Naive thymus-derived CD4-positive, alpha-beta T cell (primary cell): ENCODE data around the gene AP2A1. TPM values are rescaled to one million over a fixed set of nuclear protein-coding genes. Genes with fewer than 3 reads are reported as not detected.
A peak's percentile ranks its signal among the peaks of the same experiment; 100 is the strongest.

ENCODE experiments used
- ATAC-seq: fragments of 150-1000 bp; cut with Tn5 transposase; 2 replicates; pipeline ENCODE4 v1.10.0; 2021; ENCODE audit warnings: mild to moderate bottlenecking, moderate library complexity
- CTCF ChIA-PET: fragments of 350-600 bp; sonication (Branson Sonifier 250); formaldehyde crosslinking; loops from one replicate; lab custom pipeline; 2021; ENCODE audit warnings: antibody characterized with exemption; lab: Charles Lee
- POLR2A ChIA-PET: fragments of 350-600 bp; sonication (Branson Sonifier 250); formaldehyde crosslinking; loops from one replicate; lab custom pipeline; 2021; ENCODE audit warnings: antibody characterized with exemption, inconsistent platforms; lab: Charles Lee
- DNase-seq, 9 donors: peaks; one replicate each; pipeline versions ENCODE4 v3.0.0 to v3.0.0-alpha.2; 2020 to 2022; ENCODE audit warnings: mixed read lengths in 1 of 9
- H3K27ac ChIP-seq: one replicate; pipeline ENCODE4 v1.7.0; 2013; ENCODE audit warnings: mild to moderate bottlenecking, low read depth, low read length, moderate library complexity
- H3K27me3 ChIP-seq, 2 donors: one replicate each; pipeline ENCODE4 v1.7.0; 2013; ENCODE audit warnings: low read length in 2 of 2, mild to moderate bottlenecking in 2 of 2, moderate library complexity in 2 of 2; ENCODE audit not compliant: control insufficient read depth in 2 of 2, insufficient read depth in 2 of 2
- H3K36me3 ChIP-seq, 3 experiments: 1 replicate in 2 of 3; 2 replicates in 1 of 3; pipeline ENCODE4 v1.7.0; 2013; ENCODE audit warnings: low read length in 3 of 3, mild to moderate bottlenecking in 3 of 3, moderate library complexity in 1 of 3; ENCODE audit not compliant: insufficient read depth in 3 of 3, control insufficient read depth in 2 of 3
- H3K4me1 ChIP-seq, 2 donors: one replicate each; pipeline ENCODE4 v1.7.0; 2013; ENCODE audit warnings: low read length in 2 of 2, mild to moderate bottlenecking in 2 of 2, moderate library complexity in 1 of 2; ENCODE audit not compliant: control insufficient read depth in 2 of 2, insufficient read depth in 2 of 2
- H3K4me3 ChIP-seq: 2 replicates; pipeline ENCODE4 v1.7.0; 2013; ENCODE audit warnings: mild to moderate bottlenecking, low read length
- H3K9me3 ChIP-seq, 3 experiments: 1 replicate in 2 of 3; 2 replicates in 1 of 3; pipeline ENCODE4 v1.7.0; 2013; ENCODE audit warnings: low read length in 3 of 3; ENCODE audit not compliant: control insufficient read depth in 2 of 3
- H3K27ac Mint-ChIP-seq, 9 donors: one replicate each; pipeline ENCODE4 v1.8.0; 2020 to 2022; ENCODE audit warnings: mixed read lengths in 9 of 9, mild to moderate bottlenecking in 8 of 9, moderate library complexity in 5 of 9, inconsistent platforms in 2 of 9
- H3K27me3 Mint-ChIP-seq, 5 donors: one replicate each; pipeline ENCODE4 v1.8.0; 2021 to 2022; ENCODE audit warnings: mixed read lengths in 5 of 5, mild to moderate bottlenecking in 1 of 5
- H3K36me3 Mint-ChIP-seq, 5 donors: one replicate each; pipeline ENCODE4 v1.8.0; 2020 to 2022; ENCODE audit warnings: mixed read lengths in 5 of 5, mild to moderate bottlenecking in 3 of 5, inconsistent platforms in 1 of 5
- H3K4me1 Mint-ChIP-seq, 7 donors: one replicate each; pipeline ENCODE4 v1.8.0; 2020 to 2022; ENCODE audit warnings: mixed read lengths in 7 of 7, mild to moderate bottlenecking in 3 of 7, inconsistent platforms in 1 of 7
- H3K4me3 Mint-ChIP-seq, 10 donors: one replicate each; pipeline ENCODE4 v1.8.0; 2020 to 2022; ENCODE audit warnings: mild to moderate bottlenecking in 10 of 10, mixed read lengths in 10 of 10, moderate library complexity in 6 of 10, inconsistent platforms in 2 of 10
- H3K9me3 Mint-ChIP-seq, 11 donors: one replicate each; pipeline ENCODE4 v1.8.0; 2020 to 2022; ENCODE audit warnings: mixed read lengths in 11 of 11, mild to moderate bottlenecking in 4 of 11, inconsistent platforms in 1 of 11, moderate library complexity in 1 of 11
- intact Hi-C, 2 donors: fragments of 100-400 bp; cut with micrococcal nuclease; formaldehyde crosslinking; loops; one replicate each; pipeline ENCODE4 v1.15.1; 2023
- polyA plus RNA-seq, 2 donors: library from polyadenylated mRNA; unstranded; fragments of 300-500 nt; fragmentation: Illumina TruSeq; gene quantifications; one replicate each; pipeline ENCODE4 v1.2.3, GENCODE V29; 2021
- total RNA-seq, 6 experiments: library from RNA in 5 of 6; stranded (reverse) in 5 of 6; gene quantifications; 1 replicate in 5 of 6; 2 replicates in 1 of 6; pipeline ENCODE4 v1.2.3 and lab custom pipeline; 2021 to 2026

AP2A1 gene
- total and polyA plus RNA-seq, 7 experiments from 2014 or later: 3.8 to 83.3 (median 52.7) TPM

DNA sequence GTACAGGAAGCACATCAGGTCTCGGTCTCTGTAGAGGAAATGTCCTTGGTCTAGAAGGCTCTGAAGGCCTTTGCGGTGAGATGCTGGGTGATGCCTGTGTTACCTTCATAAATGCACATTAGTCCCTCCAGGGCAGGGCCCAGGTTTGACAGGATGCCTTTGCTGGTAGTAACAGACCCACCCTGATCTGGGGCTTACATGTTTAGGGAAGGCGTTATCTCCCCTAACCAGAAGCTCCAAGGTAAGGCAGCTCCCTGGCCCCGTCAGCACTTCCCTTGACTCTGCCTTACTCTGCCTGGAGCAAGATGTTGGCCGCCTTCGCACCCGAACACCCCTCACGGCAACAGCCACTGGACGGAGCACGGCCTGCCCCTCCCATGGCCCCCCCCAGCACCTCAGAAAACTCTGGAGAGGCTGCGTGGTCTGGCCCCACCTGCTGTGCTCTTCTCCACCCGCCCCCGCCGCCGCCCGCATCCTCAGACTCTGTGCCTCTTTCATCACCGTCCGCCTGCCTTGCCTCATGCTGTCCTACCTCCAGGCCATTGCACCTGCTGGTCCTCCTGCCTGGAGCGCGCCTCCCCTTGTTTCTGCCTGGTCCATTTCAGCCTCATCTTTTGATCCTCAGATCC, 9.1 kb downstream of the AP2A1 start:
- no peaks in the 10 kb centered on the region for H3K9me3 ChIP-seq
- no peaks in the 10 kb centered on the region for H3K4me1 ChIP-seq
- ATAC-seq (no peak), DNase-seq (no peak)
- peaks cover 15 to 43% (median 26%) of the 10 kb centered on the region in 7 donors for H3K4me1 Mint-ChIP-seq
- H3K27ac Mint-ChIP-seq: peak overlapping the region in 4 of 9 donors; percentile 25 to 74 (median 64)
- H3K27ac ChIP-seq: no peak overlapping the region
- H3K4me3 ChIP-seq: no peak overlapping the region
- H3K27me3 Mint-ChIP-seq: no peaks in the 10 kb centered on the region
- H3K9me3 Mint-ChIP-seq: no peaks in the 10 kb centered on the region
- ChIA-PET CTCF (no interaction called here), POLR2A (interaction anchor here (0.8 kb wide), 1 partner anchor 9 kb away, joined by 3 read pairs; the partner anchor contains the start of gene AP2A1)
- no peaks in the 10 kb centered on the region for H3K27me3 ChIP-seq
- intact Hi-C loops: no loop called here
- H3K36me3 ChIP-seq: peaks cover 0 to 8% (median 0%) of the 10 kb centered on the region in 3 experiments
- H3K36me3 Mint-ChIP-seq: peaks cover 0 to 9% (median 4%) of the 10 kb centered on the region in 5 donors
- H3K4me3 Mint-ChIP-seq: no peak overlapping the region

DNA sequence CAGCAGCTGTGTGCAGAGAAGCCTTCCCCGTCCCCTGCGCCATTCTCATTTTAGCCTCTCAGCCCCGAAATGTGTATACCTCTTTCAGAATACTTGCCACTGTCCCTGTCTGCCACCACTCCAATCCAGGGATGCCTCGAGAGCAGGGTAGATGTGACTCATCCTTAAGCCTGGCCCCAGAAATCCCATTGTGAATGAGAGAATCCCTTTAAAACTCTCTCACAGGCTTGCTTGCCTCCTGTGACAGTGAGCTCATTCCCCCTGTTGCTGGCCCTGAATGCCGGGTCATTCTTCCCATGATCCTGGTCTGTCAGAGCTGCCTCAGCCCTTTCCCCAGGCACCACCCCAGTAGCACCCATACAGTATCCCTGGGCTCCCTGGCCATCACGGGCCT, 9.6 kb downstream of the AP2A1 start:
- H3K27ac Mint-ChIP-seq: peak overlapping the region in 4 of 9 donors; percentile 25 to 74 (median 64)
- POLR2A ChIA-PET: interaction anchor here (0.8 kb wide), 1 partner anchor 10 kb away, joined by 3 read pairs; the partner anchor contains the start of gene AP2A1
- no peak overlapping the region for H3K27ac ChIP-seq

DNA sequence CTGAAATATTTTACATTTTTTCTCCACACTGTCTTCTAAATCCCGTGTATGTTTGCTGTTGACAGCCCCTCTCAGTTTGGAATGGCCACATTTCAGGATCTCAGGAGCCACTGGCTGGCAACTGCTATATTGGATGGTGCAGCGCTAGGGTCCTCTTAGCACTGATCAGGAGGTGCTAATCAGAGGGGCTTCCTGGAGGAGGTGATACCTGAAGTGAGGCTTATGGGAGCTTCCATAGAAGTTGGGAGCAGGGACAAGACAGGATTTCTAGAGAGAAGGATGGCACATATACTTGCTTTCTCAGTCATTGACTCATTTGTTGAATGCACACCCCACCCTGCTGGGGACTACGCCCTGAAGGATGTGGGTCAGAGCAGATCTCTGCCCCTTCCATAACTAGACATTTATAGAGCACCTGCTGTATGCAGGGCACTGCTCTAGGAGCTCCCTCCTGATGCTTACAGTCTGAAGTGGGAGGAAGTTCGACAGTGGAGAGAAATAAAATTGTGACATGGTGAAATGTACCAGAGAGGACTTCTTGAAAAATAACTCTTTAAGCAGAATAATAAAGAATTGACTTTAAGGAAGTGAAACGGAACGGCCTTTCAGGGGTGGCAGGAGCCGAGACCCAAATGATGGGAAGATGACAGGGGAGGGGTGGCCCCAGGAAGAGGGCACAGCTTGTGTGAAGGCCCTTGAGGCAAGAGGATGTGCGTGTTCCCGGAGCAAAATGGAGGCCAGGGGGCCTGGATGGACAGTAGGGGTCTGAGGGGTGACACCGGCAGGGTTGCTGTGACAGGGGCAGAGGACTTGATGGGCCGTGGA, 13.1 kb downstream of the AP2A1 start:
- Histone ChIP-seq H3K4me3 (no peak overlapping the region), H3K36me3 (peaks cover 6 to 28% (median 9%) of the 10 kb centered on the region in 3 experiments), H3K27me3 (no peaks in the 10 kb centered on the region), H3K9me3 (no peaks in the 10 kb centered on the region), H3K4me1 (no peaks in the 10 kb centered on the region), H3K27ac (no peak overlapping the region)
- Mint-ChIP-seq H3K27me3 (no peaks in the 10 kb centered on the region), H3K9me3 (no peaks in the 10 kb centered on the region), H3K36me3 (peaks cover 7 to 27% (median 20%) of the 10 kb centered on the region in 5 donors), H3K27ac (peak overlapping the region in 5 of 9 donors; percentile 16 to 77 (median 67)), H3K4me3 (no peak overlapping the region), H3K4me1 (peaks cover 11 to 32% (median 17%) of the 10 kb centered on the region in 7 donors)
- CTCF ChIA-PET: no interaction called here
- intact Hi-C loops: no loop called here
- POLR2A ChIA-PET: no interaction called here
- DNase-seq (no peak), ATAC-seq (peak; percentile 53)

More for the DNA sequence above, 9.6 kb downstream of the AP2A1 start:
- no peaks in the 10 kb centered on the region for H3K9me3 ChIP-seq
- no peaks in the 10 kb centered on the region for H3K9me3 Mint-ChIP-seq
- CTCF ChIA-PET: no interaction called here
- H3K36me3 Mint-ChIP-seq: peaks cover 0 to 14% (median 4%) of the 10 kb centered on the region in 5 donors
- no peak overlapping the region for H3K4me3 ChIP-seq
- peaks cover 19 to 47% (median 29%) of the 10 kb centered on the region in 7 donors for H3K4me1 Mint-ChIP-seq
- no peak for ATAC-seq
- H3K4me1 ChIP-seq: no peaks in the 10 kb centered on the region
- no peak overlapping the region for H3K4me3 Mint-ChIP-seq
- H3K27me3 Mint-ChIP-seq: no peaks in the 10 kb centered on the region
- no peaks in the 10 kb centered on the region for H3K27me3 ChIP-seq
- peaks cover 0 to 8% (median 0%) of the 10 kb centered on the region in 3 experiments for H3K36me3 ChIP-seq
- intact Hi-C loops: no loop called here
- no peak for DNase-seq

DNA sequence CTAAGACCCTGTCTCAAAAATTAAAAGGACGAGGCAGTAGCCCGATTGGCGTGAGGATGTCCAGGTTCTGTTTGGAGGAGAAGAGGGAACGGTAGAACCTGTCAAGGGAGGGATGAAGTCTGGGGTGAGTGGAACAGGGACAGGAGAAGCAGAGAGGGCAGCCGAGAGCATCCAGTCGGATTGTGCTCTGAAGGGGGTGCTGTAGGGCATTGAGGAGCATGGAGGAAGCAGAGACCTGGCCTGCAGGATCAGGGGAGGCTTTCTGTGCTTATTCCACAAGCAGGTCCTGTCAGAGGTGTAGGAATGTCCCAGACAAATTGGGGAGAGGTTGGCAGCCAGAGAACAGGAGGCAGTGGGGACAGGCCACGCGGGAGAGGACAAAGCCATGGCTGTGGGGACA, 14.1 kb downstream of the AP2A1 start:
- no peaks in the 10 kb centered on the region for H3K9me3 ChIP-seq
- Mint-ChIP-seq H3K9me3 (no peaks in the 10 kb centered on the region), H3K4me1 (peaks cover 8 to 36% (median 19%) of the 10 kb centered on the region in 7 donors), H3K36me3 (peaks cover 7 to 33% (median 24%) of the 10 kb centered on the region in 5 donors), H3K4me3 (peak overlapping the region in 1 of 10 donors; percentile 59), H3K27ac (peak overlapping the region in 3 of 9 donors; percentile 48 to 77 (median 65)), H3K27me3 (no peaks in the 10 kb centered on the region)
- no peak for ATAC-seq
- intact Hi-C loops: no loop called here
- DNase-seq: no peak
- H3K27me3 ChIP-seq: no peaks in the 10 kb centered on the region
- POLR2A ChIA-PET: no interaction called here
- no peak overlapping the region for H3K27ac ChIP-seq
- H3K4me1 ChIP-seq: no peaks in the 10 kb centered on the region
- peaks cover 6 to 34% (median 9%) of the 10 kb centered on the region in 3 experiments for H3K36me3 ChIP-seq
- no peak overlapping the region for H3K4me3 ChIP-seq
- CTCF ChIA-PET: no interaction called here

DNA sequence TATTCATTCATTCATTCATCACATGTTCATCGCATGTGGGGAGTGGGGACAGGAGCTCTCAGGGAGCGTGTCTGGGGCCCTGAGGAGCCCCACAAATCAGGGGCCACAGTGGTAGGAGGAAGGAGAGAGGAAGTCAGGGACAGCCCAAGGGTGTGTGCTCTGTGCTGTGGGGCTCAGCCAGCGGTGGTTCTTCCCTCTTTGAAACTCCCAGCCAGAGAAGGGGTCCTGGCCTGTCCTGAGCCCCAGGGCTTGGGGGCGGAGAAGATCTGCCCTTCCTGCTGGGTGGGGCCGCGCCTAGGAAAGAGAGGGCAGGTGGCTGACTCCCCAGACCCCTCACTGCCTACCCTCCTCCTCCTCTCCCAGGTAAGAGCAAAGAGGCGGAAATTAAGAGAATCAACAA, 14.6 kb downstream of the AP2A1 start:
- ATAC-seq (peak; percentile 53), DNase-seq (no peak)
- intact Hi-C loops: no loop called here
- Histone ChIP-seq H3K4me3 (no peak overlapping the region), H3K27ac (no peak overlapping the region), H3K4me1 (no peaks in the 10 kb centered on the region), H3K9me3 (no peaks in the 10 kb centered on the region), H3K27me3 (no peaks in the 10 kb centered on the region), H3K36me3 (peaks cover 6 to 34% (median 9%) of the 10 kb centered on the region in 3 experiments)
- H3K4me1 Mint-ChIP-seq: peaks cover 4 to 33% (median 18%) of the 10 kb centered on the region in 7 donors
- H3K27me3 Mint-ChIP-seq: no peaks in the 10 kb centered on the region
- H3K36me3 Mint-ChIP-seq: peaks cover 10 to 33% (median 23%) of the 10 kb centered on the region in 5 donors
- H3K27ac Mint-ChIP-seq: peak overlapping the region in 1 of 9 donors; percentile 28
- ChIA-PET CTCF (no interaction called here), POLR2A (no interaction called here)
- H3K4me3 Mint-ChIP-seq: peak overlapping the region in 1 of 10 donors; percentile 30
- H3K9me3 Mint-ChIP-seq: no peaks in the 10 kb centered on the region

DNA sequence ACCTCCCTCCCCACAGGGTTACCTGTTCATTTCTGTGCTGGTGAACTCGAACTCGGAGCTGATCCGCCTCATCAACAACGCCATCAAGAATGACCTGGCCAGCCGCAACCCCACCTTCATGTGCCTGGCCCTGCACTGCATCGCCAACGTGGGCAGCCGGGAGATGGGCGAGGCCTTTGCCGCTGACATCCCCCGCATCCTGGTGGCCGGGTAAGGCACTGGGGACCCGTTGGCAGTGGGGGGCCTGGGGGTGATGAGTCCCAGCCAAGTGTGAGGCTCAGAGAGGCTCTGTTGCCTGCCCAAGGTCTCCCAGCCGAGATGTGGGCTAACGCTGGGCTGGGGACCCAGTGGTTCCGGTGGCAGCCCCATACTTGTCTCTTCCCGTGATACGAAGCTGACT, 15.7 kb downstream of the AP2A1 start:
- no peaks in the 10 kb centered on the region for H3K9me3 ChIP-seq

More for the DNA sequence above, 15.7 kb downstream of the AP2A1 start:
- H3K36me3 Mint-ChIP-seq: peaks cover 11 to 34% (median 25%) of the 10 kb centered on the region in 5 donors
- intact Hi-C loops: no loop called here
- ChIA-PET CTCF (no interaction called here), POLR2A (no interaction called here)
- H3K4me1 Mint-ChIP-seq: peaks cover 2 to 32% (median 18%) of the 10 kb centered on the region in 7 donors
- H3K27me3 Mint-ChIP-seq: no peaks in the 10 kb centered on the region
- Histone ChIP-seq H3K36me3 (peaks cover 6 to 39% (median 9%) of the 10 kb centered on the region in 3 experiments), H3K27me3 (no peaks in the 10 kb centered on the region), H3K4me1 (no peaks in the 10 kb centered on the region), H3K4me3 (no peak overlapping the region), H3K27ac (no peak overlapping the region)
- DNase-seq: no peak
- no peak overlapping the region for H3K4me3 Mint-ChIP-seq
- H3K9me3 Mint-ChIP-seq: no peaks in the 10 kb centered on the region
- peak overlapping the region in 1 of 9 donors; percentile 62 for H3K27ac Mint-ChIP-seq
- ATAC-seq: no peak
